MCF 10A (cell line): ENCODE results near the gene CCDC146. TPM values are rescaled to one million over a fixed set of nuclear protein-coding genes. Genes with fewer than 3 reads are reported as not detected.
A peak's percentile ranks its signal among the peaks of the same experiment; 100 is the strongest.

Source experiments
- BruUV-seq: library from RNA; stranded (reverse); fragments of 400-500 nt; replicated peaks from 2 replicates; lab custom pipeline; 2021; lab: Mats Ljungman, UMichigan
- CTCF ChIA-PET: fragments of 300-600 bp; sonication (Branson Sonifier 250); formaldehyde crosslinking; extraction: SDS; loops from one replicate; lab custom pipeline; 2021; ENCODE audit warnings: antibody characterized with exemption, inconsistent platforms; lab: Yijun Ruan, JAX
- POLR2A ChIA-PET: fragments of 300-600, 350-650 bp; sonication (Branson Sonifier 250); formaldehyde crosslinking; extraction: SDS; loops from one replicate; lab custom pipeline; 2020; ENCODE audit warnings: antibody characterized with exemption, inconsistent platforms; lab: Yijun Ruan, JAX
- DNase-seq: peaks from one replicate; pipeline ENCODE4 v3.0.0-alpha.2; 2018; ENCODE audit not compliant: unreplicated experiment
- H3K27ac Mint-ChIP-seq: one replicate; pipeline ENCODE4 v1.8.0; 2022; ENCODE audit warnings: mild to moderate bottlenecking, low read depth, mixed read lengths; ENCODE audit not compliant: unreplicated experiment
- H3K27me3 Mint-ChIP-seq: one replicate; pipeline ENCODE4 v1.8.0; 2022; ENCODE audit warnings: mixed read lengths; ENCODE audit not compliant: insufficient read depth, unreplicated experiment
- H3K36me3 Mint-ChIP-seq: one replicate; pipeline ENCODE4 v1.8.0; 2022; ENCODE audit warnings: mild to moderate bottlenecking, moderate library complexity, mixed read lengths; ENCODE audit not compliant: insufficient read depth, unreplicated experiment
- H3K4me1 Mint-ChIP-seq: one replicate; pipeline ENCODE4 v1.8.0; 2022; ENCODE audit warnings: mixed read lengths; ENCODE audit not compliant: insufficient read depth, unreplicated experiment
- H3K4me3 Mint-ChIP-seq: one replicate; pipeline ENCODE4 v1.8.0; 2022; ENCODE audit warnings: mild to moderate bottlenecking, moderate library complexity, mixed read lengths; ENCODE audit not compliant: unreplicated experiment
- H3K9me3 Mint-ChIP-seq: one replicate; pipeline ENCODE4 v1.8.0; 2022; ENCODE audit warnings: mixed read lengths; ENCODE audit not compliant: unreplicated experiment
- intact Hi-C: fragments of 100-400 bp; cut with micrococcal nuclease; formaldehyde crosslinking; loops from 2 replicates; pipeline ENCODE4 v1.14.1; 2022
- total RNA-seq: library from RNA; stranded (reverse); gene quantifications from 2 replicates; pipeline ENCODE4 v1.2.3, GENCODE V29; 2022
- TF ChIP-seq, protein P1 (sequence below): fragments of 200-600 bp; IDR thresholded peaks from one replicate; pipeline ENCODE4 v1.8.0; 2022; ENCODE audit warnings: antibody characterized with exemption, mild to moderate bottlenecking; ENCODE audit not compliant: unreplicated experiment

Gene CCDC146
- total RNA-seq, 1 experiment from 2014 or later, result 2.7 TPM

DNA sequence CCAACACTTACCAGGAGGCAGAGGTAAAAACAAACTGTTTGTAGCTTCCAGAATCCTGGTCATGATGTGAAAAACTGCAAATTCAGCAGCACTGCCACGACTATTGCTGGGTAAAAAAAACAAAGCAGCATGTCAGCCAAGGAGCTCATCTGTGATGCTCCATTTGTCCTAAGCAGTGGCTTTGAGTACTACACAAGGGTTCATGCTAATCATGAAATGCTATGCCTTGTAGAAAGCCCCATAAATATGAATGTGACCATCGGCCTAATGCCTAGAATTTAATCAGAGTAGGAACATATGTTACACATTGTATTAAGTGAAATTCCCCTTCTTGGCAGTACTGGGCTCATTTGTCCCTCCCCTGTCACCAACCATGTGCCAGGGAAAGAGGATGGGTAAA is 198.3 kb downstream of the CCDC146 start:
- H3K9me3 Mint-ChIP-seq, result no peaks in the 10 kb centered on the region
- ChIA-PET POLR2A (no interaction called here), CTCF (interaction anchor here (1.0 to 2.5 kb wide), 4 partner anchors 8 to 74 kb away, joined by 3 to 21 read pairs (median 4); no protein-coding TSS in a partner anchor)
- peaks cover 6% of the 10 kb centered on the region for H3K4me1 Mint-ChIP-seq
- no peaks in the 10 kb centered on the region for H3K27me3 Mint-ChIP-seq
- no peak overlapping the region for H3K27ac Mint-ChIP-seq
- intact Hi-C loops, result no loop called here
- TF ChIP-seq, protein P1, sequence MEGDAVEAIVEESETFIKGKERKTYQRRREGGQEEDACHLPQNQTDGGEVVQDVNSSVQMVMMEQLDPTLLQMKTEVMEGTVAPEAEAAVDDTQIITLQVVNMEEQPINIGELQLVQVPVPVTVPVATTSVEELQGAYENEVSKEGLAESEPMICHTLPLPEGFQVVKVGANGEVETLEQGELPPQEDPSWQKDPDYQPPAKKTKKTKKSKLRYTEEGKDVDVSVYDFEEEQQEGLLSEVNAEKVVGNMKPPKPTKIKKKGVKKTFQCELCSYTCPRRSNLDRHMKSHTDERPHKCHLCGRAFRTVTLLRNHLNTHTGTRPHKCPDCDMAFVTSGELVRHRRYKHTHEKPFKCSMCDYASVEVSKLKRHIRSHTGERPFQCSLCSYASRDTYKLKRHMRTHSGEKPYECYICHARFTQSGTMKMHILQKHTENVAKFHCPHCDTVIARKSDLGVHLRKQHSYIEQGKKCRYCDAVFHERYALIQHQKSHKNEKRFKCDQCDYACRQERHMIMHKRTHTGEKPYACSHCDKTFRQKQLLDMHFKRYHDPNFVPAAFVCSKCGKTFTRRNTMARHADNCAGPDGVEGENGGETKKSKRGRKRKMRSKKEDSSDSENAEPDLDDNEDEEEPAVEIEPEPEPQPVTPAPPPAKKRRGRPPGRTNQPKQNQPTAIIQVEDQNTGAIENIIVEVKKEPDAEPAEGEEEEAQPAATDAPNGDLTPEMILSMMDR, result no peak
- BruUV-seq, result no TSS peak
- peaks cover 5% of the 10 kb centered on the region for H3K36me3 Mint-ChIP-seq
- no peak overlapping the region for H3K4me3 Mint-ChIP-seq
- no peak for DNase-seq

DNA sequence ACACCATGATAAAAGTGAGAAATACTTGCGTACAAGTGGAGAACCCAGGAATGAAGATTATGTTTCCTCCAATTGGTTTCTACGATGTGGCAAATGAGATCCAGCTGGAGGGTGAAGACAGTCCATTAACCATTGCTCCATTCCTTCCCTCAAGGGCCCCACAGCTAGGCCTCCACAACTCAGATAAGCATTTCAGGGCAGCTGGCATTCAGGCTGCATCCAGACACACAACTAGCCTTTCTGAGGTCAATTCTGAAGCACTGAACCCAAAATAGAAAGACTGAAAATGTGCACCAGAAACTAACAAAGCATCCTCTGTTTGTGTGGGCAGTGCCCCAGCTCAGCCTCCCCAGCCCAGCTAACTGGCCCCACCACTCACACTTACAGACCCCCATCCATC is 198.9 kb downstream of the CCDC146 start:
- Mint-ChIP-seq H3K9me3 (no peaks in the 10 kb centered on the region), H3K4me1 (peaks cover 10% of the 10 kb centered on the region), H3K27me3 (no peaks in the 10 kb centered on the region), H3K27ac (no peak overlapping the region), H3K36me3 (peaks cover 5% of the 10 kb centered on the region), H3K4me3 (no peak overlapping the region)
- intact Hi-C loops, result no loop called here
- TF ChIP-seq, protein P1, result no peak
- DNase-seq, result no peak
- CTCF ChIA-PET, result interaction anchor here (1.1 to 2.5 kb wide), 3 partner anchors 11 to 75 kb away, joined by 3 to 21 read pairs (median 4); no protein-coding TSS in a partner anchor
- POLR2A ChIA-PET, result interaction anchor here (1.2 kb wide), 1 partner anchor 199 kb away, joined by 3 read pairs; the partner anchor contains the start of gene CCDC146
- no TSS peak for BruUV-seq

DNA sequence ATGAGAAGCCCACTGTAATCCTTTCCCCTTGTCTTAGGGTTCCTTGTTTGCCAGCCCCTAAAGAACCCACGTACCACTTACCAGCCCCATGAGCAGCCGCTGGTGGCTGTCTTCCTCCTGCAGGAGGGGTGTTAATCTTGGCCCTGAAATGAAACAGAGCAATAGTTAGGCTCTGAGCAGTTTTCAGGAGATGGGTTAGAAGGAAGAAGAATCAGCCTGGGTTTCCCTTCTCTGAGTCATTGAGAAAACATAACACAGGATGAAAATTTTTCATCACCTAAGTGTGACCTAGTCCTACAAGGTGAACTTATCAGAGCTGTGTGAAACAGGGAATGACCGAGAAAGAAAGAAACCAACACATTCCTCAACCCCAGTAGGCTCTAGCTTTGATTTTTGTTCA is 203.7 kb downstream of the CCDC146 start:
- Mint-ChIP-seq H3K9me3 (no peaks in the 10 kb centered on the region), H3K27me3 (no peaks in the 10 kb centered on the region), H3K4me1 (peaks cover 32% of the 10 kb centered on the region), H3K27ac (no peak overlapping the region), H3K4me3 (no peak overlapping the region), H3K36me3 (peaks cover 5% of the 10 kb centered on the region)
- DNase-seq, result peak; percentile 44
- BruUV-seq, result no TSS peak
- POLR2A ChIA-PET, result interaction anchor here (0.6 to 0.7 kb wide), 2 partner anchors 57 to 704 kb away, joined by 3 to 4 read pairs; no protein-coding TSS in a partner anchor
- intact Hi-C loops, result no loop called here
- CTCF ChIA-PET, result interaction anchor here (0.8 to 1.4 kb wide), 2 partner anchors 11 to 204 kb away, joined by 3 read pairs; partner anchors contain the start of gene CCDC146
- TF ChIP-seq, protein P1, result no peak

DNA sequence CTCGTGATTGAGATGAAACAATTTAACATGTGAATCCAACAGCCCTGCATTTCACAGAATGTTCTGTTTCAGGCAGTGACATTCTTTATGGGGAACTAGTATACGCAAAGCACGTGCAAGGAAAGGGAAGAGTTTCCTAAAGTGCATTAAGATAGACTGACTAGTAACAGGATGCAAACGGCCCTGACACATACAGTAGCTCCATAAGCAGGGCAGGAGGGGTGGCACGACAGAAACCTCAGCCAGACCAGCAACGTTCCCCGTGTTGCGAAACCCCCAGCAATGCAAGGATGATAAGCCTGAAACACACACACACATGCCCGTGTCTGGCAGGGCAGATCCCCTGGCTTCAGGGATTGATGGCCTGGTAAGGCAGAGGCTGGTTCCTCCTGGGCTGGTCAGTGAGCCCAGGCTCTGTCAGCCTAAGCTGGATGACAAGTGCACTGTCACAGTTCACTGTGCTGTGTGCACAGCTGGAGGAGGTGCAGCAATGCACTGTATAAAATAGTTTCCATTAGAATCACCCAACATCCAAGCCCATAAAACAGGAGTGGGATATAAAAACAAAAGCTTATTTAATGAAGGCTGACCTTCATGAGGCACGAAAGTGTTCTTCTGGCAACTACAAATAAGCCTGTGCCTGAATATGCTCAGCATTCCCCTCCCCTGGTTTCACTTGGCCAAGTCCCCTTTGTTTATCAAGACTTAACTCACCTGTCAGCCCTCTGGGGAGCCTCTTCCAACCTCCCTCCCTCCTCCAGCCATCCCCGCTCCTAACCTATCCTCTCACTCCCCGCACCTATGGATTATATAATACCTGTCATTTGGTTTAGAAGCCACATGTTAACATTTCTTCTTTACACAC is 204.9 kb downstream of the CCDC146 start:
- ChIA-PET POLR2A (interaction anchor here (0.8 to 1.3 kb wide), 2 partner anchors 80 to 209 kb away, joined by 3 read pairs; no protein-coding TSS in a partner anchor), CTCF (interaction anchor here (0.6 to 1.4 kb wide), 4 partner anchors 12 to 205 kb away, joined by 3 to 4 read pairs (median 3); partner anchors contain the start of gene CCDC146)
- H3K4me1 Mint-ChIP-seq, result peaks cover 32% of the 10 kb centered on the region
- intact Hi-C loops, result no loop called here
- no peaks in the 10 kb centered on the region for H3K36me3 Mint-ChIP-seq
- peak; percentile 88 for DNase-seq
- H3K27me3 Mint-ChIP-seq, result no peaks in the 10 kb centered on the region
- no peak overlapping the region for H3K4me3 Mint-ChIP-seq
- no peak overlapping the region for H3K27ac Mint-ChIP-seq
- TF ChIP-seq, protein P1, result no peak
- H3K9me3 Mint-ChIP-seq, result no peaks in the 10 kb centered on the region
- BruUV-seq, result no TSS peak
